Measurements from ENCODE around the gene EMC1. TPM values are rescaled to one million over a fixed set of nuclear protein-coding genes. Genes with fewer than 3 reads are reported as not detected.
"Not testable (repeated sequence)": the region's sequence is repeated elsewhere in the genome, so short reads cannot be mapped to it uniquely, and the experiment has no call there.

The EMC1 gene
- total RNA-seq, 1 experiment from 2014 or later, result 45.6 TPM

DNA sequence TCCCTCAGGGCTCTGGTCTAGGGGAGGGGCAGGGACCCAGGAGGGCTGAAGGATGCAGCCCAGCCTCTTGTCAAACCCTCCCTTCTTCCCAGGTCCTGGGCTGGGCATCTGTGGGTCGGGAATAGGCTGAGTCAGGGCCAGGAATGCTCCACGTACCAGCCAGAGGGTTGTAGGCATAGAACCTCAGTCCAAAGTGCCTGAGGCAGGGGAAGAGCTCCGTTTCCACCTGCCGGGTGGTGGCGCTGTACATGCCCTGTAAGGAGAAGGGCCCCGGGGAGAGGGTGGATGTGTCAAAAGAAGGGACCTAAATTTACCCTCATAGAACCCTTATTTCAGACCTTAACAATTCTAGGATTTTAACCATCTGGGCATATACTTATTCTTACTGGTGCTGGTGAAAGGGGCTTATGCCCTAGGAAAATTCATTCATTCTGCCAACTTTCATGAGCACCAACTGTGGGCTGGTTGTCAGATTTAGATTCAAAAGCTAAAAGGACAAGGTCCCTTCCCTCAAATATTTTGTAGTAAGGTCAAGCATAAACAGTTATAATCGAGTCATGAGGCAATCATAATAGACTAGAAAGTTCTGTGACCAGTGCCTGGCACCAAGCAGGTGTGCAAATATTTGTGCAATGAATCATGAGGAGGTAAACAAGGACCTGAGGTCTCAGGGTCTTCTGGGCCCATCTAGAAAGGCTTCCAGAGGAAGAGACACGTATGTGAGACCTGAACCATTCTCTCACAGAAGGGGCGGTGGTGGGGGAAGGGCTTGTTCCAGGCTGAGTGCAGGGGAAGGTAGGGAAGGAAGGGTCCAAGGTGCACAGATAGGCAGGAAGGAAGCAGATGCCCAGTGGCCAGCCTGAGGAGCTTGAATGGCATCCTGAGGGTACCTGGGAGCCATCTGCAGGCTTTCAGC, 18.4 kb upstream of the EMC1 start:
- DNase-seq (ENCODE audit: low read depth, low spot score); in situ Hi-C loops (cut with HindIII; ENCODE audit: low pct_unique_long_range_greater_than_20kb, low sequenced_read_pairs): not testable (repeated sequence)

DNA sequence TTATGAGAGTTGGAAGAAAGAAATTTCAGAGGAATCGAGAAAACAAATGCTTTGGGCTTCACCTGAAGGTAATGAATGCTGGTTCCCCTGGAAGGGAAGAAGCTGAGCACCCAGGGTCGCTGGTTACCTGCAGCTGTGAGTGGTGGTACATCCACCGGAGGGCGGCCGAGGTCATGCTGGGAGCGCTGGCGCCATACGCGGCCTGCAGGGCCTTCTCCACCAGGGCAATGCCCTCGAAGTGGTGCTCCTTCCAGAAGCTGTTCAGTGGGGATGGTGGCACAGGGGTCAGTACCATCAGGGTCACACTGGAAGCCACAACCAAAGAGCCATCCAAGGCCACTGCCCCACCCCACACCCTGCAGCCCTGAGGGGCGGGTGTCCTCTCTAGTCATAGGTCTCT, 17.1 kb upstream of the EMC1 start:
- DNase-seq (ENCODE audit: low read depth, low spot score), result no peak
- in situ Hi-C loops (cut with HindIII; ENCODE audit: low pct_unique_long_range_greater_than_20kb, low sequenced_read_pairs), result no loop called here

GRCh38 chr1:19262744-19263143, 11.4 kb upstream of the EMC1 start:
- in situ Hi-C loops (cut with HindIII; ENCODE audit: low pct_unique_long_range_greater_than_20kb, low sequenced_read_pairs), result no loop called here
- DNase-seq (ENCODE audit: low read depth, low spot score), result no peak

DNA sequence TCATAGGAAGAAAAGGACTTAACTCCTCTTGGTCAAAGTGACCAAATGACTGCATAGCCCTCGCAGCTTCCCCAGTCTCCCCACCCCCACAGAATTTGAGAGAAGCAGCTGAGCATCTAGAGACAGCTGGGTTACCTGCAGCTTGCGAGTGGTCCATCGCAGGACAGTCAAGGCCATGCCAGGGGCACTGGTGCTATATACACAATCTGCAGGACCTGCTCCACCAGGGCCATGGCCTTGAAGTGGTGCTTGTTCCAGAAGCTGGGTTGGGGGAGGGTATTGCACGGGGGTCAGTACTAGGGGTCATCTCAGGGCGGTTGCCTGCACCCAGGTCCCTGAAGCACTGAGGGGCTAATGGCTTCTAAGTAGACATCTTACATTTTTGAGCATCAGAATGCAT, 10.7 kb upstream of the EMC1 start:
- DNase-seq (ENCODE audit: low read depth, low spot score), result no peak
- in situ Hi-C loops (cut with HindIII; ENCODE audit: low pct_unique_long_range_greater_than_20kb, low sequenced_read_pairs), result no loop called here

GRCh38 chr1:19260211-19261138, 9.2 kb upstream of the EMC1 start:
- DNase-seq (ENCODE audit: low read depth, low spot score), result no peak
- in situ Hi-C loops (cut with HindIII; ENCODE audit: low pct_unique_long_range_greater_than_20kb, low sequenced_read_pairs), result no loop called here

DNA sequence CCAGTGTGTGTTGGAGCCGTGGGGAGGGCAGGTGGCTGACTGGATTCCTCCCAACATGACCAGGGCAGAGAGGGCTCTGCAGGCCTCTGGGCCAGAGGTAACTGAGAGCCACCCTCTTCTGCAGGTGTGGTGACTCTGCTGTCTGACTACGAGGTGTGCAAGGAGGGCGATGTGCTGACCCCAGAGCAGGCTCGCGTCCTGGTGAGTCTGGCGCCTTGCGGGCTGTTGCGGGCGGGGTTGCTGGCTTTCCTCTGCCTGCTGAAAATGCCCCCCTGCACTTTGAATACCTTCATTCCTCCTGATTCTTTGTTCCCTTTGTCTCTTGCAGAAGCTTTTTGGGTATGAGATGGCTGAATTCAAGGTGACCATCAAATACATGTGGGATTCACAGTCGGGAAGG, 7.0 kb upstream of the EMC1 start:
- in situ Hi-C loops (cut with HindIII; ENCODE audit: low pct_unique_long_range_greater_than_20kb, low sequenced_read_pairs), result no loop called here
- no peak for DNase-seq (ENCODE audit: low read depth, low spot score)

- no peak for DNase-seq (ENCODE audit: low read depth, low spot score)
- in situ Hi-C loops (cut with HindIII; ENCODE audit: low pct_unique_long_range_greater_than_20kb, low sequenced_read_pairs), result no loop called here
Observed at GRCh38 chr1:19257178-19257914, 6.0 kb upstream of the EMC1 start.

GRCh38 chr1:19256301-19256700, 5.0 kb upstream of the EMC1 start:
- in situ Hi-C loops (cut with HindIII; ENCODE audit: low pct_unique_long_range_greater_than_20kb, low sequenced_read_pairs); DNase-seq (ENCODE audit: low read depth, low spot score): not testable (repeated sequence)

- in situ Hi-C loops (cut with HindIII; ENCODE audit: low pct_unique_long_range_greater_than_20kb, low sequenced_read_pairs), result no loop called here
- DNase-seq (ENCODE audit: low read depth, low spot score), result no peak
Observed at GRCh38 chr1:19255288-19255687, 4.0 kb upstream of the EMC1 start.

- in situ Hi-C loops (cut with HindIII; ENCODE audit: low pct_unique_long_range_greater_than_20kb, low sequenced_read_pairs), result no loop called here
- no peak for DNase-seq (ENCODE audit: low read depth, low spot score)
Observed at GRCh38 chr1:19254416-19254815, 3.1 kb upstream of the EMC1 start.

DNA sequence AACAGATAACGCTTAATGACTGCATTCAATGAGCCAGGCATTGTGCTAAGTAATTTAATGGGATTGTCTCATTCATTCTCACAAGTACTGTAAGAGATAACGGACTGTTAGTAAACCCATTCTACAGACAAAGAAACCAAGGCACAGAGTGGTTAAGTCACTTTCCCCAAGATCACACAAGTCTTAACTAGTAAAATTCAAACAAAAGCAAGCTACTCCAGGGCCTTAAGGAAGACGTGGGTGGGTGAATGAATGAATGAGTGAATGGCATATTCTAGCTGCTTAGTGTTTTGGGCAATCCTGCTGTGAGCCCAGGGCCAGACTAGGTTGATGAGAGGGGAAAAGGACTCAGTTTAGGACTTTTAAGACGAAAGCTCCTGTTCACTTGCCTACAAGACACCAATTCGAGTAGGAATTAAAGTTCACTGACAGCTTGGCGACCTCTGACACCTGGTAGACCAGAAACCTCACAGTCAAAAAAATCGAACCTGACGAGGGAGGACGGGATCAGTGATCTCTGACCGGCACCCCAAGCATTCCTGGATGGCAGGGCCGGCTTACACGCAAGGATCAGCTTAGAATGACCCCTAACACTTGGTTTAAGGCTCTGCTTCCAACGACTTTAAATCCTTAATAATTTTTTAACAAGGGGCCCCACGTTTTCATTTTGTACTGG, 557 bp downstream of the EMC1 start:
- in situ Hi-C loops (cut with HindIII; ENCODE audit: low pct_unique_long_range_greater_than_20kb, low sequenced_read_pairs), result no loop called here
- no peak for DNase-seq (ENCODE audit: low read depth, low spot score)

DNA sequence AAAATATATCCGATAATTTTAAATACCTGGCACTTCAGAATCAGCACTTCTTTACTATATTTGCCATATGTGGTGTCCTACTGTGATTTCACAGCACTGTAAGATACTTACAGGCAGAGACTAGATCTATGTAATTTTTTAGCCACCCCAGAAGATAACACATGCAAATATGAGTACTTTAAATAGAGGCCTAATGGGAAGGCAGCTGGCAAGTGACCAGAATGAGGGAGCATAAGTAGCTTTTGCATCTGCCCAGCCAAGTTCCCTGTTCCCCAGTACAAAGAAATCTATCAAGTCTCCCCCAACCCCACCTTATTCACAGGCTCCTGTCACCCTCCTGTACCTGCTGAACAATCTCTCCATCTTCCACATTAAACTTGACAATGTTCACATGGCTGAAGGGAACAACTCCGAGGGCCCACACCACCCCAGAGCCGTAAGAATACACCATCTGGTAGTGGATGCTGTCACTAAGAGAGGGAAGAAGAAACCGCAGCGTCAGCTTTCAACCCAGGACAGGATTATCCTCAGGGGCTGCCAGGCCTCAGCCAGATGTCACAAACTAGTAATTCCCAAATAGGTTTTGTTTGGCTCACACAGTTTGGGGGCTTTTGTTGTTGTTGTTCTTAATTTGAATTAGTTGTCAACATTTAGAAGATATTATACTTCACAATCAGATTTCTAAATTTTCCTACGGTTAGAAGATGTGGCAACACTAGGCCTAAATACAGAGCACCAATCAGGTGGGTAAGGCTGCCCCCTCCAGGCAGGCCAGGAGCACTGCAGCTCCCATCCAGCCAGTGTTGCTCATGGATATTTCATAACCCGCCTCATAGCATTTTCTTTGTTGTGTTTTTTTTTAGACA, 10.4 kb downstream of the EMC1 start:
- in situ Hi-C loops (cut with HindIII; ENCODE audit: low pct_unique_long_range_greater_than_20kb, low sequenced_read_pairs), result no loop called here
- peak; percentile 77 for DNase-seq (ENCODE audit: low read depth, low spot score)

DNA sequence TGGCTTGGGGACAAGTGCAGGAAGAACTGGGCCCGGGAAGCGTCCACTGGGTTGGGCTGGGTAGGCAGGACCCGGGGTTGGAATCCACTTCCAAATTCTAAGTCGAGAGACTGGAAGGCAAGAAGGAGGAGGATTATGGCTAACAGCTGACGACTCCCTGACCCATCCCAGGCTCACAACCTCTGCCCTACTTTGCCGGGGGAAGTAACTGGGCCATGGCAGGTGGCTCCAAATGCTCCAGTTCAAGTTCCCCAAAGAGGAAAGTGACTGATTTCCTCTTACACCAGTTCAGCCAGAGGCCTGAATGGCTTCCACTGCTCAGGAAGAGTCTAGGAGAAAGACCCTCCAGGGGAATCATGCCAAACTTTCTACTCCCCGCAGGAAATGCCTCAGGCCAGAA, 11.4 kb downstream of the EMC1 start:
- DNase-seq (ENCODE audit: low read depth, low spot score), result no peak
- in situ Hi-C loops (cut with HindIII; ENCODE audit: low pct_unique_long_range_greater_than_20kb, low sequenced_read_pairs), result no loop called here

DNA sequence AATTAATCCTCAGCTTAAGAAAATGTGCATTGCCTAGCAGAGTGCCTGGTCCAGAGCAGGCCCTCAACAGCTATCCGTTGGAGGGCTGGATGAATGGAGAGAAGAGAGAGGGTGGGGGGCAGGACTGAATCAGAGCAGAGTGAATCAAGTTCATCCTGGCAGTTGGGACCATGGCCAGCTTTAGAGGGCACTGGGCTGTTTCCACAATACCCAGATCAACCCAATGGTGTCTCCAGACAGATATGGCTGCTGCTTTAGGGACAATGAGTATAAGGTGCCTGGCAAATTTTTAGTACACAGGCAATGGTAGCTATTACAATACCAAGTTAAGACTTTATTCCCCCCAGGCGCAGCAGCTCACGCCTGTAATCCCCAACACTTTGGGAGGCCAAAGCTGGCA, 17.1 kb downstream of the EMC1 start:
- DNase-seq (ENCODE audit: low read depth, low spot score), result no peak
- in situ Hi-C loops (cut with HindIII; ENCODE audit: low pct_unique_long_range_greater_than_20kb, low sequenced_read_pairs), result no loop called here

DNA sequence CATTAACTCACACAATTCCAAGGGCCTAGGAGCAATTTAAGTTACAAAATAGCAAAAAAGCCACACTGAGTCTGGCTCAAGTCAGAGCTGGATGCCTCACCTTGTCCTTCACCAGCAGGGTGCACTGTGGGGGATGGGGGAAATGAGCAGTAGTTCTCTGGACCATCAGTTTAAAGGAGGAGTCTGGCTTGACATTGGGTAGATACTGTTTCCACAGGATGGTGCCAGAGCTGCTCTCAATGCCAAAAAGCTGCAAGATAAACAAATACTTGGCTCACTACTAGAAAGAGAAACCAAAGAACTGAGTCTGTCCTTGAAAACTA, 18.8 kb downstream of the EMC1 start:
- DNase-seq (ENCODE audit: low read depth, low spot score), result peak; percentile 1
- in situ Hi-C loops (cut with HindIII; ENCODE audit: low pct_unique_long_range_greater_than_20kb, low sequenced_read_pairs), result no loop called here

DNA sequence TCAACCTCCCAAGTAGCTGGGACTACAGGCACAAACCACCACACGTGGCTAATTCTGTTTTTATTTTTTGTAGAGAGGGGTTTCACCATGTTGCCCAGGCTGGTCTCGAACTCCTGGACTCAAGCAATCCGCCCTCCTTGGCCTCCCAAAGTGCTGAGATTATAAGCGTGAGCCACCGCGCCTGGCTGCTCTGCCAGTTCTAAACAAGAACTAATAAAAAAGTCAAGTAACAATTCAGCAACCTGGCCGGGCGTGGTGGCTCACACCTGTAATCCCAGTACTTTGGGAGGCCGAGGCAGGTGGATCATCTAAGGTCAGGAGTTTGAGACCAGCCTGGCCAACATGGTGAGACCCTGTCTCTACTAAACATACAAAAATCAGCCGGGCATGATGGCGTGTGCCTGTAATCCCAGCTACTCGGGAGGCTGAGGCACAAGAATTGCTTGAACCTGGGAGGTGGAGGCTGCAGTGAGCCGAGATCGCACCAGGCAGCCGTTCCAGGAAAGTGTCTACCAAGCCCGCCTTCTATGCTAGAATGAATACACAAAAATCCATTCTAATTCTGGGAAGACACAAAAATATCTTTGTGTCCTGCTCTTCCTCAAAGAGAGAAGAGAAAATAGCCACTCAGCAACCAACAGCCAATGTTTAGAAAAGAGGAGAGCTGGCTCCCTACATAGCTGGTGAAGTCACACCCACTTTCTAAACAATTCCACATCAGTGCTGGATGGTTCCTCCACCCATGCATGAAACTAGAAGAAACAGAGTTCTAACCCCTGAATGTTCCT, 19.4 kb downstream of the EMC1 start:
- in situ Hi-C loops (cut with HindIII; ENCODE audit: low pct_unique_long_range_greater_than_20kb, low sequenced_read_pairs); DNase-seq (ENCODE audit: low read depth, low spot score): not testable (repeated sequence)
